GM06990 (cell line): Measurements from ENCODE around the gene MYB.
"Not testable (repeated sequence)": the region's sequence is repeated elsewhere in the genome, so short reads cannot be mapped to it uniquely, and the experiment has no call there.

Experiments used
- DNase-seq: peaks from one replicate; pipeline ENCODE4 v3.0.0-alpha.2; 2011; ENCODE audit not compliant: insufficient read length; ENCODE audit errors: extremely low read depth
- H3K27me3 ChIP-seq: replicated peaks from 2 replicates; pipeline ENCODE4 v1.6.0; 2011; ENCODE audit warnings: low read length; ENCODE audit not compliant: control insufficient read depth, insufficient read depth
- H3K36me3 ChIP-seq: 2 replicates; pipeline ENCODE4 v1.5.1; 2011; ENCODE audit warnings: low read length; ENCODE audit not compliant: control insufficient read depth, insufficient read depth
- H3K4me3 ChIP-seq: replicated peaks from 2 replicates; pipeline ENCODE4 v1.5.1; 2011; ENCODE audit warnings: low read depth, mild to moderate bottlenecking, control low read depth, low read length
- CTCF ChIP-seq: IDR thresholded peaks from 2 replicates; pipeline ENCODE4 v1.5.1; 2011; ENCODE audit warnings: low read length, control low read depth, mild to moderate bottlenecking, inconsistent platforms; ENCODE audit not compliant: insufficient read depth, poor library complexity, severe bottlenecking

MYB gene

GRCh38 chr6:135159531-135159930 lies 21.6 kb upstream of the MYB start:
- Histone ChIP-seq H3K4me3 (no peak overlapping the region), H3K27me3 (no peaks in the 10 kb centered on the region), H3K36me3 (no peaks in the 10 kb centered on the region)
- TF ChIP-seq CTCF: no peak
- peak; percentile 43 for DNase-seq

GRCh38 chr6:135161411-135162395 lies 19.4 kb upstream of the MYB start:
- no peak overlapping the region for H3K4me3 ChIP-seq
- no peaks in the 10 kb centered on the region for H3K27me3 ChIP-seq
- DNase-seq: peak; percentile 48
- TF ChIP-seq CTCF: no peak
- no peaks in the 10 kb centered on the region for H3K36me3 ChIP-seq

- DNase-seq: peak; percentile 57
- peak; percentile 91 for TF ChIP-seq CTCF
- Histone ChIP-seq H3K4me3 (peak overlapping the region; percentile 44), H3K27me3 (no peaks in the 10 kb centered on the region), H3K36me3 (no peaks in the 10 kb centered on the region)
These were observed 18.2 kb upstream of the MYB start for GRCh38 chr6:135162678-135163439.

GRCh38 chr6:135163440-135163738 lies 17.7 kb upstream of the MYB start:
- Histone ChIP-seq H3K27me3 (no peaks in the 10 kb centered on the region), H3K36me3 (no peaks in the 10 kb centered on the region), H3K4me3 (peak overlapping the region; percentile 44)
- no peak for TF ChIP-seq CTCF
- peak; percentile 73 for DNase-seq

GRCh38 chr6:135164387-135164786 lies 16.7 kb upstream of the MYB start:
- not testable (repeated sequence) for H3K27me3 ChIP-seq, H3K4me3 ChIP-seq, DNase-seq, H3K36me3 ChIP-seq

- Histone ChIP-seq H3K4me3 (no peak overlapping the region), H3K27me3 (no peaks in the 10 kb centered on the region), H3K36me3 (no peaks in the 10 kb centered on the region)
- no peak for TF ChIP-seq CTCF
- DNase-seq: no peak
These were observed 16.1 kb upstream of the MYB start for GRCh38 chr6:135165031-135165430.
